ENCODE measurements around the gene TEKTIP1. TPM values are rescaled to one million over a fixed set of nuclear protein-coding genes. Genes with fewer than 3 reads are reported as not detected.

TEKTIP1 gene
- total and polyA plus RNA-seq, 2 donors from 2014 or later, result 1.2 to 9.2 TPM

DNA sequence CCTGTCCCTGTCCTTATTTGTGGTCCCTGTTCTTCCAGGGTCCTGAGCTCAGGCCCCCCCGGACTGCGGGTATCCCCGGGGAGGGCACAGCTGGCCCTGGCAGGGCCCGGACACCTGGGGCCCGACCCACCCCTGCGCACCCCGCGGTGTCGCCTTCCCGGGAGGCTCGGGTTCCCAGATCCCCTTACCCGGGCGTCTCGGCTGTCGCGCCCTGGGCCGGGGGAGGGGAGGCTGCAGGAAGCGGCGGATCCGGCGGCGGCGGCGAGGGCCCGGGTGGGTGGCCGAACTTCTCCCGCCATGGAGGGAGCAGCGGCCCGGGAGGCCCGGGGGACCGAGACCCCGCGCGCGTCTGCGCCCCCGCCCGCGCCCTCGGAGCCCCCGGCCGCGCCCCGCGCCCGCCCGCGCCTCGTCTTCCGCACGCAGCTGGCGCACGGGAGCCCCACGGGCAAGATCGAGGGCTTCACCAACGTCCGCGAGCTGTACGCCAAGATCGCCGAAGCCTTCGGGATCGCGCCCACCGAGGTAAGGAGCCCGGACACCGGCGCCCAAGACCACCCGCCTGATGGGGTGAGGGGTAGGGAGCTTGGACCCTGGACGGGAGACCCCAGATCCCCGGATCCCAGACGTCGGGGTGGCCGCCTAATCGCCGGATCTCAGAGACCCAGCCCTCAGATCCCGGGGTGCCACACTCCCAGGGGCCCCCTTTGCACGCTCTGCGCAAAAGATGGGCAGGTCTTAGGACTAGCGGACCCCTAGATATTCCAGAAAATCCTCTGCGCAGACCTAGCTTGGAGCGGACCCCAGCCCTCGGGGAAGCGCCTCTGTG lies 46.5 kb downstream of the TEKTIP1 start, which contains the start of gene GIPC3:
Gene GIPC3 (plus strand): TSS at position 178 of the 826 bp plus-strand sequence. CDS start 120 bp downstream, at position 298.
- Histone ChIP-seq H3K27ac (ENCODE audit: low read depth in 2 of 2, low read length in 2 of 2) (peak within 1 kb of the TSS in 1 of 2 donors; percentile 60), H3K9ac (ENCODE audit: low read length in 3 of 3) (peak within 1 kb of the TSS in 2 of 3 donors; percentile 16 to 34), H3K4me1 (ENCODE audit: control insufficient read depth in 2 of 3, insufficient read depth in 2 of 3, low read depth in 1 of 3, low read length in 3 of 3) (no peaks in the 10 kb centered on the region), H3K27me3 (ENCODE audit: control insufficient read depth, insufficient read depth, low read length) (no peaks in the 10 kb centered on the region), H3K4me3 (ENCODE audit: low read length in 3 of 3) (peak within 1 kb of the TSS in 1 of 3 donors; percentile 49), H3K36me3 (ENCODE audit: control insufficient read depth in 2 of 3, insufficient read depth in 3 of 3, low read length in 3 of 3) (no peaks in the 10 kb centered on the region), H3K9me3 (ENCODE audit: control insufficient read depth in 2 of 3, insufficient read depth in 1 of 3, low read length in 3 of 3) (no peaks in the 10 kb centered on the region)
- no peak for DNase-seq
- intact Hi-C loops (cut with DNase I), result no loop called here
- no peak for FAIRE-seq
- TF ChIP-seq, protein P1, sequence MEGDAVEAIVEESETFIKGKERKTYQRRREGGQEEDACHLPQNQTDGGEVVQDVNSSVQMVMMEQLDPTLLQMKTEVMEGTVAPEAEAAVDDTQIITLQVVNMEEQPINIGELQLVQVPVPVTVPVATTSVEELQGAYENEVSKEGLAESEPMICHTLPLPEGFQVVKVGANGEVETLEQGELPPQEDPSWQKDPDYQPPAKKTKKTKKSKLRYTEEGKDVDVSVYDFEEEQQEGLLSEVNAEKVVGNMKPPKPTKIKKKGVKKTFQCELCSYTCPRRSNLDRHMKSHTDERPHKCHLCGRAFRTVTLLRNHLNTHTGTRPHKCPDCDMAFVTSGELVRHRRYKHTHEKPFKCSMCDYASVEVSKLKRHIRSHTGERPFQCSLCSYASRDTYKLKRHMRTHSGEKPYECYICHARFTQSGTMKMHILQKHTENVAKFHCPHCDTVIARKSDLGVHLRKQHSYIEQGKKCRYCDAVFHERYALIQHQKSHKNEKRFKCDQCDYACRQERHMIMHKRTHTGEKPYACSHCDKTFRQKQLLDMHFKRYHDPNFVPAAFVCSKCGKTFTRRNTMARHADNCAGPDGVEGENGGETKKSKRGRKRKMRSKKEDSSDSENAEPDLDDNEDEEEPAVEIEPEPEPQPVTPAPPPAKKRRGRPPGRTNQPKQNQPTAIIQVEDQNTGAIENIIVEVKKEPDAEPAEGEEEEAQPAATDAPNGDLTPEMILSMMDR (IDR thresholded peaks at IDR 0.05; ENCODE audit: borderline replicate concordance, extremely low read depth, insufficient read depth), result no peak

DNA sequence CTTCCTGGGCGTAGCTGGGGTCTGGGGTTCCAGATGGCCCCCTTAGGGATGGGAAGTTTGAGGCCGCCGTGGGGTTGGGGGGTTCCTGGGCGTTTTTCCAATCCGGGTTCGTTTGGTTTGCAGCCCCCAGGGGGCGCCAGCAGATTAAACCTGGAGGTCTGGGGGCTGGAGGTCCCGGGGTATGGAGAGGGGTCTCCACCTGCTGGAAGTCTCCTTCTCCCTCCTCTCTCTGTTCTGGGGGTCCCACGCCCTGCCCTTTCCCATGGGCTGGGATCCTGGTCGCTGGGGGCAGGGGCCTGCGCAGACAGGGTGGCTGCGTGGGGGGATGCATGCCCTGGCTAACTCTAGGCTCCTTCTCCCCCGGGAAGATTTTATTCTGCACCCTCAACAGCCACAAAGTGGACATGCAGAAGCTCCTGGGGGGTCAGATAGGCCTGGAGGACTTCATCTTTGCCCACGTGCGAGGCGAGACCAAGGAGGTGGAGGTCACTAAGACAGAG lies 47.2 kb downstream of the TEKTIP1 start:
- Histone ChIP-seq H3K9ac (ENCODE audit: low read length in 3 of 3) (peak overlapping the region in 1 of 3 donors; percentile 34), H3K36me3 (ENCODE audit: control insufficient read depth in 2 of 3, insufficient read depth in 3 of 3, low read length in 3 of 3) (no peaks in the 10 kb centered on the region), H3K27me3 (ENCODE audit: control insufficient read depth, insufficient read depth, low read length) (no peaks in the 10 kb centered on the region), H3K4me3 (ENCODE audit: low read length in 3 of 3) (peak overlapping the region in 1 of 3 donors; percentile 49), H3K4me1 (ENCODE audit: control insufficient read depth in 2 of 3, insufficient read depth in 2 of 3, low read depth in 1 of 3, low read length in 3 of 3) (no peaks in the 10 kb centered on the region), H3K9me3 (ENCODE audit: control insufficient read depth in 2 of 3, insufficient read depth in 1 of 3, low read length in 3 of 3) (no peaks in the 10 kb centered on the region), H3K27ac (ENCODE audit: low read depth in 2 of 2, low read length in 2 of 2) (peak overlapping the region in 1 of 2 donors; percentile 60)
- FAIRE-seq (no peak), DNase-seq (no peak)
- intact Hi-C loops (cut with DNase I), result no loop called here
- TF ChIP-seq, protein P1 (IDR thresholded peaks at IDR 0.05; ENCODE audit: borderline replicate concordance, extremely low read depth, insufficient read depth), result peak; percentile 33

DNA sequence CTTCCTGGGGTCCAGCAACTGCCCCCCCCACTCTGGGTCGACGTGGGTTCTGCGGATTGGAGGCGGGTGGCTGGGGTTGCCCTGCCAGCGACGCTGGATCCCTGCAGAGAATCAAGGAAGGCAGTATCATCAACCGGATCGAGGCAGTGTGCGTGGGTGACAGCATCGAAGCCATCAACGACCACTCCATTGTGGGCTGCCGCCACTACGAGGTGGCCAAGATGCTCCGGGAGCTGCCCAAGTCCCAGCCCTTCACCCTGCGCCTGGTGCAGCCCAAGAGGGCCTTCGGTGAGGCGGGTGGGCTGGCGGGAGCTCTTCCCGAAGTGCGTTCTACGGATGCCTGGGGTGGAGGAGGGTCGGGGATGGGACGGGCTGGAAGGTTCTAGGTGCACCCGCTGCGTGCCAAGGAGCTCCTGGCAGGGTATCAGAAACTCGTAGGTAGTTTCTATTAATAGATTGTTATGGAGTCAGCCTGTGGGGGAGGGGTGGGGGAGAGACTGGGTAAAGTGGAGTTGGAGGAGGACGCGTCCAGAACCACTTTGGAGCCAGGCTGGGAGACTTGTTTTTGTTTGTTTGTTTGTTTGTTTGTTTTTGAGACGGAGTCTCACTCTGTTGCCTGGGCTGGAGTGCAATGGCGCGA lies 47.9 kb downstream of the TEKTIP1 start:
- TF ChIP-seq, protein P1 (IDR thresholded peaks at IDR 0.05; ENCODE audit: borderline replicate concordance, extremely low read depth, insufficient read depth), result no peak
- Histone ChIP-seq H3K9me3 (ENCODE audit: control insufficient read depth in 2 of 3, insufficient read depth in 1 of 3, low read length in 3 of 3) (no peaks in the 10 kb centered on the region), H3K4me1 (ENCODE audit: control insufficient read depth in 2 of 3, insufficient read depth in 2 of 3, low read depth in 1 of 3, low read length in 3 of 3) (no peaks in the 10 kb centered on the region), H3K4me3 (ENCODE audit: low read length in 3 of 3) (no peak overlapping the region), H3K27me3 (ENCODE audit: control insufficient read depth, insufficient read depth, low read length) (no peaks in the 10 kb centered on the region), H3K9ac (ENCODE audit: low read length in 3 of 3) (no peak overlapping the region), H3K36me3 (ENCODE audit: control insufficient read depth in 2 of 3, insufficient read depth in 3 of 3, low read length in 3 of 3) (no peaks in the 10 kb centered on the region), H3K27ac (ENCODE audit: low read depth in 2 of 2, low read length in 2 of 2) (no peak overlapping the region)
- intact Hi-C loops (cut with DNase I), result no loop called here
- no peak for FAIRE-seq
- DNase-seq, result no peak

Measured in kidney (tissue), 14 donors.